ENCODE data around the gene OR2T6.

GRCh38 chr1:248348475-248348874 is 27.1 kb upstream of the OR2T6 start, which contains the start of gene OR14C36:
- TF ChIP-seq, protein P1, sequence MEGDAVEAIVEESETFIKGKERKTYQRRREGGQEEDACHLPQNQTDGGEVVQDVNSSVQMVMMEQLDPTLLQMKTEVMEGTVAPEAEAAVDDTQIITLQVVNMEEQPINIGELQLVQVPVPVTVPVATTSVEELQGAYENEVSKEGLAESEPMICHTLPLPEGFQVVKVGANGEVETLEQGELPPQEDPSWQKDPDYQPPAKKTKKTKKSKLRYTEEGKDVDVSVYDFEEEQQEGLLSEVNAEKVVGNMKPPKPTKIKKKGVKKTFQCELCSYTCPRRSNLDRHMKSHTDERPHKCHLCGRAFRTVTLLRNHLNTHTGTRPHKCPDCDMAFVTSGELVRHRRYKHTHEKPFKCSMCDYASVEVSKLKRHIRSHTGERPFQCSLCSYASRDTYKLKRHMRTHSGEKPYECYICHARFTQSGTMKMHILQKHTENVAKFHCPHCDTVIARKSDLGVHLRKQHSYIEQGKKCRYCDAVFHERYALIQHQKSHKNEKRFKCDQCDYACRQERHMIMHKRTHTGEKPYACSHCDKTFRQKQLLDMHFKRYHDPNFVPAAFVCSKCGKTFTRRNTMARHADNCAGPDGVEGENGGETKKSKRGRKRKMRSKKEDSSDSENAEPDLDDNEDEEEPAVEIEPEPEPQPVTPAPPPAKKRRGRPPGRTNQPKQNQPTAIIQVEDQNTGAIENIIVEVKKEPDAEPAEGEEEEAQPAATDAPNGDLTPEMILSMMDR (IDR thresholded peaks at IDR 0.05), result no peak
- TF ChIP-seq POLR2A (IDR thresholded peaks at IDR 0.05), result no peak

All from thyroid gland (tissue), 4 donors.